Sigmoid colon (tissue), 4 donors: ENCODE measurements around the gene ACTR6.

Experiments
- EP300 ChIP-seq, 4 donors: sonication (generic); formaldehyde crosslinking; IDR thresholded peaks; one replicate each; pipeline ENCODE4 v1.6.1; 2017; ENCODE audit warnings: antibody characterized with exemption in 4 of 4
- POLR2AphosphoS5 ChIP-seq, 4 donors: sonication (generic); formaldehyde crosslinking; IDR thresholded peaks; one replicate each; pipeline ENCODE4 v1.6.1; 2017; ENCODE audit warnings: antibody characterized with exemption in 4 of 4
- TF ChIP-seq, protein P1 (sequence below), 4 experiments: fragments of 450-650 bp in 3 of 4; fragments of 200-600 bp in 1 of 4; IDR thresholded peaks; one replicate each; pipeline ENCODE4 v1.5.1; 2016 to 2019; ENCODE audit warnings: antibody characterized with exemption in 4 of 4, mild to moderate bottlenecking in 3 of 4, moderate library complexity in 2 of 4

DNA sequence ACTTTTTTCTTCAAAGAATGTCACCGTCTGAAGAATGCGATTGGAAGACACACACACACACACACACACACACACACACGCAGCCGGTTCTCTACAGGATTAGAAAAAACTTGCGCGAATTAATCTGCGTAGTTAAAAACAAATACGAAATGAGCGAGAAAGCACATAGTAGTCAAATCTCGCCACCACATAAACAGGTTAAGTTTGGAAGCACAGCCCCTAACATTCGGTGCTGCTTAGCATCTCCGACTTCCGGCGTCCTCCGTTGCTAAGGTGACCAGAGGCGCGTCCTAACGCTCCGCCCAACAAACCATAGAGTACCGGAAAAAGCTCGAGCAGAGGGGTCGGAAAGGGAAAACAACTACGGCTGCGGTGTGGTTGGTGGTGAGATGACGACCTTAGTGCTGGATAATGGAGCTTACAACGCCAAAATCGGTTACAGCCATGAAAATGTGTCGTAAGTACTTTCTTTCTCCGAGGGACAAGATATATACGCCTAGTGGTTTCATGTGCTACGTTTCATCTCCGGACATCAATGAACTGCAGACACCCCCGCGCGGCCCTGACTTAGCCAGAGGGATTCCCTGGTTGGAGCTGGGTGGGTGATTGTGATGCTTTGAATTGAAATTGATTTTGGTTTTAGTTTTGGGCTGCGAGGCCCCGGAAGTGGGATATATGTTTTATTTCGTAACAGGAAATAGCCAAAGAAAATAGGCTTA is at the start of gene ACTR6:
- TF ChIP-seq, protein P1, sequence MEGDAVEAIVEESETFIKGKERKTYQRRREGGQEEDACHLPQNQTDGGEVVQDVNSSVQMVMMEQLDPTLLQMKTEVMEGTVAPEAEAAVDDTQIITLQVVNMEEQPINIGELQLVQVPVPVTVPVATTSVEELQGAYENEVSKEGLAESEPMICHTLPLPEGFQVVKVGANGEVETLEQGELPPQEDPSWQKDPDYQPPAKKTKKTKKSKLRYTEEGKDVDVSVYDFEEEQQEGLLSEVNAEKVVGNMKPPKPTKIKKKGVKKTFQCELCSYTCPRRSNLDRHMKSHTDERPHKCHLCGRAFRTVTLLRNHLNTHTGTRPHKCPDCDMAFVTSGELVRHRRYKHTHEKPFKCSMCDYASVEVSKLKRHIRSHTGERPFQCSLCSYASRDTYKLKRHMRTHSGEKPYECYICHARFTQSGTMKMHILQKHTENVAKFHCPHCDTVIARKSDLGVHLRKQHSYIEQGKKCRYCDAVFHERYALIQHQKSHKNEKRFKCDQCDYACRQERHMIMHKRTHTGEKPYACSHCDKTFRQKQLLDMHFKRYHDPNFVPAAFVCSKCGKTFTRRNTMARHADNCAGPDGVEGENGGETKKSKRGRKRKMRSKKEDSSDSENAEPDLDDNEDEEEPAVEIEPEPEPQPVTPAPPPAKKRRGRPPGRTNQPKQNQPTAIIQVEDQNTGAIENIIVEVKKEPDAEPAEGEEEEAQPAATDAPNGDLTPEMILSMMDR (IDR thresholded peaks at IDR 0.05): no peak
- TF ChIP-seq POLR2AphosphoS5 (IDR thresholded peaks at IDR 0.05) (peak; percentile 36 to 86 (median 82)), EP300 (IDR thresholded peaks at IDR 0.05) (no peak)
